Measurements from ENCODE around the gene ATP2B3.

Gene ATP2B3

GRCh38 chrX:153631907-153632594 is 114.6 kb downstream of the ATP2B3 start:
- DNase-seq (ENCODE audit: extremely low read depth in 1 of 2, low read depth in 1 of 2) = no peak
